Stimulated activated naive CD4-positive, alpha-beta T cell treated with Interleukin-2 at 50 U/mL for 16 hours (primary cell): ENCODE data around the gene ZGPAT.

Experiments used
- DNase-seq: peaks from one replicate; lab custom pipeline; 2025; lab: John Stamatoyannopoulos, UW

ZGPAT gene

DNA sequence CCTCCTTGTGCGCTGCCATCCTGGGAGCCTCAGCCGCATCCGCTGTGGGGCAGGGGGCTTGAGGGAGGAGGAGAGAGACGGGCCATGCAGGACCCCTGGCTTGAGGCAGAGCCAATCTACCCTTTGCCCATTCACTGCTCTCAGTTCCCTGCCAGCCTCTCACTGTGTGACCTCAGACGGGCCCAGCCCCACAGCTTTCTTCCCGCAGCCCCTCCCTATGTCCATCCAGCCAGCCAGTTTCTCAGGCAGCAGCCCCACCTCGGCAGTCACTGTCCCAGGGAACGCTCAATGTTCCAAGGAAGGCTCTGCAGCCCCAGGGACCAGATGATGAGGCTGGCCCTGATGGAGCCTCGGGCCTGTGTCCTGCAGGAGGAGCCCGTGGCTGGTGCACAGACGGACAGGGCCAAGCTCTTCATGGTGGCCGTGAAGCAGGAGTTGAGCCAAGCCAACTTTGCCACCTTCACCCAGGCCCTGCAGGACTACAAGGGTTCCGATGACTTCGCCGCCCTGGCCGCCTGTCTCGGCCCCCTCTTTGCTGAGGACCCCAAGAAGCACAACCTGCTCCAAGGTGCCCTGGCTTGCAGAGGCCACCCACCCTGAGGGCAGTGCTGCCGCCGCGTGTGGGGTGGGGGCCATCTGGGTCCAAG lies 15.3 kb upstream of the ZGPAT start:
- no peak for DNase-seq

DNA sequence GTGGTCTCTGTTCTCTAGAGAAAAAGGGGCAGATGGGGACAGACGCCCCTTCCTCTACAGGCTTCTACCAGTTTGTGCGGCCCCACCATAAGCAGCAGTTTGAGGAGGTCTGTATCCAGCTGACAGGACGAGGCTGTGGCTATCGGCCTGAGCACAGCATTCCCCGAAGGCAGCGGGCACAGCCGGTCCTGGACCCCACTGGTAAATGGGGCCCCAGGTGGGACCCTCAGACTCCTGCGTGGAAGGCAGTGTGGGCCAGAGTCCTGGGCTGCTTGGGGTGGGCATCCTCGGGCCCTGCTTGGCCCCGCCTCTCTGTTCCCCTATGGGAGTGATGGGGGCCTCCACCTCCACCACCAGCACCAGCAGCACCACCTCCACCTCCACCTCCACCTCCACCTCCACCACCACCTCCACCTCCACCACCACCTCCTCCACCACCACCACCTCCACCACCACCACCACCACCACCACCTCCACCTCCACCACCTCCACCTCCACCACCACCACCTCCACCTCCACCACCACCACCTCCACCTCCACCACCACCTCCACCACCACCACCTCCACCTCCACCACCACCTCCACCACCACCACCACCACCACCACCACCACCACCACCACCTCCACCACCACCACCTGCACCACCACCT lies 14.6 kb upstream of the ZGPAT start:
- DNase-seq, result no peak

DNA sequence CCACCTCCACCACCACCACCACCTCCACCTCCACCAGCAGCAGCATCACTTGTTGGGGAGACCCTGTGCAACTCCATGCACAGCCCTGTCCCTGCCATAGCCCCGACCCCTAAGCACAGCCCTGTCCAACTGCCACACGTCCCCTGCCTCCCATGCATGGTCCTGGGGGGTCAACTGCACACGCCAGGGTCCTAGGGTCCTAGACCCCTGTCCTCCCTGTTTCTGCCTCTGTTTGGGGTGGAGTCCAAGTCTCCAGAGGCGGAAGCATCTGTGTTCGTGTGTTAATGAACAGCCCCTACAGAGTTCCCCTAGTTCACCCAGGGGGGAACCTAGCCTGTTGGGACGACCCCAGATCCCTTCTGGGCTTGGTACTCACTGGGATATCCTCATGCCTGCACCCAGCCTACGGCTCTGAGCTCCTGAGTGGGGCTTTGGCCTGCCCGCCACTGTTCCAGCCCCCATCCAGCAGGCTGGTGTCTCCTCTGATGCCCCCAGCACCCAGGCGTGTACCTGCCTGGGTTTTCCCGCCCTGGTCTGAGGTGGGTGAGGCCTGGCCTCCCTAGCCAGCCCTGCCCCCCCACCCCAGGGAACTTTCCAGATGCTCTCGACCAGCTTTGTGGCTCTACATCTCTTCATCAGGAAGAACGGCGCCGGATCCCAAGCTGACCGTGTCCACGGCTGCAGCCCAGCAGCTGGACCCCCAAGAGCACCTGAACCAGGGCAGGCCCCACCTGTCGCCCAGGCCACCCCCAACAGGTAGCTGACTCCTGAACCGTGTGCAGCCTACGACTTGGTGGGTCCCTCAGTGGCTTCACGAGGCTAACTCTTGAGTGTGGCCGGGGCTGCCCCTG lies 13.9 kb upstream of the ZGPAT start:
- DNase-seq, result no peak

DNA sequence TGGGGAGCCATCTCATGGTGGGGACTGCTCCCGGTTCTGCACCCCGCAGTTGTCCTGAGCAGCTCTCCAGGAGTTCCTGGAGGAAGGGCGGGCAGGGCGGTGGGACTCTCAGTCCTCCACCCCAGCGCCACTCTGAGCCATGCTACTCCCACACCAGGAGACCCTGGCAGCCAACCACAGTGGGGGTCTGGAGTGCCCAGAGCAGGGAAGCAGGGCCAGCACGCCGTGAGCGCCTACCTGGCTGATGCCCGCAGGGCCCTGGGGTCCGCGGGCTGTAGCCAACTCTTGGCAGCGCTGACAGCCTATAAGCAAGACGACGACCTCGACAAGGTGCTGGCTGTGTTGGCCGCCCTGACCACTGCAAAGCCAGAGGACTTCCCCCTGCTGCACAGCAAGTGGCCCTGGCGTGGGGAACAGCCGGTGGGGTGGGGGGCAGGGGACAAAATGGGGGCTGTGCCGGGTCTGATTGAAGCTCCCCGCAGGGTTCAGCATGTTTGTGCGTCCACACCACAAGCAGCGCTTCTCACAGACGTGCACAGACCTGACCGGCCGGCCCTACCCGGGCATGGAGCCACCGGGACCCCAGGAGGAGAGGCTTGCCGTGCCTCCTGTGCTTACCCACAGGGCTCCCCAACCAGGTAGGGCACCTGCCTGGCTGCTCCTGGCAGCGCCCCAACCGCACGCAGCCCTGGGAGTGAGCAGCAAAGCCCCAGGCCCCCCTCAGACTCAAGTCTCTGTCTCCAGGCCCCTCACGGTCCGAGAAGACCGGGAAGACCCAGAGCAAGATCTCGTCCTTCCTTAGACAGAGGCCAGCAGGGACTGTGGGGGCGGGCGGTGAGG lies 13.0 kb upstream of the ZGPAT start:
- DNase-seq, result no peak

DNA sequence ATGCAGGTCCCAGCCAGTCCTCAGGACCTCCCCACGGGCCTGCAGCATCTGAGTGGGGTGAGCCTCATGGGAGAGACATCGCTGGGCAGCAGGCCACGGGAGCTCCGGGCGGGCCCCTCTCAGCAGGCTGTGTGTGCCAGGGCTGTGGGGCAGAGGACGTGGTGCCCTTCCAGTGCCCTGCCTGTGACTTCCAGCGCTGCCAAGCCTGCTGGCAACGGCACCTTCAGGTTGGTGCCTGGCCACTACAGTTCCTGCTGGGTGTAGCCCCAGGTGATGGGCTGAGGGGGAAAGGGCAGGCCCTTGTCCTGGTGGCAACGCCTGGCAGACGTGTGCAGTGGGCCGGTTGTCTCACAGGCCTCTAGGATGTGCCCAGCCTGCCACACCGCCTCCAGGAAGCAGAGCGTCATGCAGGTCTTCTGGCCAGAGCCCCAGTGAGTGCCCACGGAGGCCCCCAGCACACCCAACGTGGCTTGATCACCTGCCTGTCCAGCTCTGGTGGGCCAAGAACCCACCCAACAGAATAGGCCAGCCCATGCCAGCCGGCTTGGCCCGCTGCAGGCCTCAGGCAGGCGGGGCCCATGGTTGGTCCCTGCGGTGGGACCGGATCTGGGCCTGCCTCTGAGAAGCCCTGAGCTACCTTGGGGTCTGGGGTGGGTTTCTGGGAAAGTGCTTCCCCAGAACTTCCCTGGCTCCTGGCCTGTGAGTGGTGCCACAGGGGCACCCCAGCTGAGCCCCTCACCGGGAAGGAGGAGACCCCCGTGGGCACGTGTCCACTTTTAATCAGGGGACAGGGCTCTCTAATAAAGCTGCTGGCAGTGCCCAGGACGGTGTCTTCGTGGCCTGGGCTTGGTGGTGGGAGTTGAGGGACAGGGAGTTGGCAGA lies 12.2 kb upstream of the ZGPAT start:
- no peak for DNase-seq

DNA sequence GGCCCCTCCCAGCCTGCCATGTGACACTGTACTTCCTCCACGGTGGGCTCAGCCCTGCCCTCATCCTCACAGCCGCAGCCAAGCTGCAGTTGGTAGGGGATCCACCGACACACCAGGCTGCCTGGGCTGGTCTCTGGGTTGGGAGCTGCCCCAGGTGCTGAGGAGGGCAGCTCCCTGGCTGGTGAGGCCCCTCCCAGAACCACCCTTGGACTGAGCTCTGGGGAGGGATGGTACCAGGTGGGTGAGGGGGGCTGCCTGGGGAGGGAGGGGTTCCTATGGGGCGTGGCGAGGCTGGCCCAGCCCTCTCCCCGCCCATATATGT lies 11.6 kb upstream of the ZGPAT start:
- DNase-seq, result no peak

DNA sequence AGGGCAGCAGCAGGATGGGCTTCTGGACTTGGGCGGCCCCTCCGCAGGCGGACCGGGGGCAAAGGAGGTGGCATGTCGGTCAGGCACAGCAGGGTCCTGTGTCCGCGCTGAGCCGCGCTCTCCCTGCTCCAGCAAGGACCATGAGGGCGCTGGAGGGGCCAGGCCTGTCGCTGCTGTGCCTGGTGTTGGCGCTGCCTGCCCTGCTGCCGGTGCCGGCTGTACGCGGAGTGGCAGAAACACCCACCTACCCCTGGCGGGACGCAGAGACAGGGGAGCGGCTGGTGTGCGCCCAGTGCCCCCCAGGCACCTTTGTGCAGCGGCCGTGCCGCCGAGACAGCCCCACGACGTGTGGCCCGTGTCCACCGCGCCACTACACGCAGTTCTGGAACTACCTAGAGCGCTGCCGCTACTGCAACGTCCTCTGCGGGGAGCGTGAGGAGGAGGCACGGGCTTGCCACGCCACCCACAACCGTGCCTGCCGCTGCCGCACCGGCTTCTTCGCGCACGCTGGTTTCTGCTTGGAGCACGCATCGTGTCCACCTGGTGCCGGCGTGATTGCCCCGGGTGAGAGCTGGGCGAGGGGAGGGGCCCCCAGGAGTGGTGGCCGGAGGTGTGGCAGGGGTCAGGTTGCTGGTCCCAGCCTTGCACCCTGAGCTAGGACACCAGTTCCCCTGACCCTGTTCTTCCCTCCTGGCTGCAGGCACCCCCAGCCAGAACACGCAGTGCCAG lies 11.0 kb upstream of the ZGPAT start, which contains the start of gene TNFRSF6B:
TNFRSF6B (plus strand) TSS at position 25 of the 729 bp plus-strand sequence; CDS start at position 141, 116 bp downstream.
- DNase-seq, result no peak

DNA sequence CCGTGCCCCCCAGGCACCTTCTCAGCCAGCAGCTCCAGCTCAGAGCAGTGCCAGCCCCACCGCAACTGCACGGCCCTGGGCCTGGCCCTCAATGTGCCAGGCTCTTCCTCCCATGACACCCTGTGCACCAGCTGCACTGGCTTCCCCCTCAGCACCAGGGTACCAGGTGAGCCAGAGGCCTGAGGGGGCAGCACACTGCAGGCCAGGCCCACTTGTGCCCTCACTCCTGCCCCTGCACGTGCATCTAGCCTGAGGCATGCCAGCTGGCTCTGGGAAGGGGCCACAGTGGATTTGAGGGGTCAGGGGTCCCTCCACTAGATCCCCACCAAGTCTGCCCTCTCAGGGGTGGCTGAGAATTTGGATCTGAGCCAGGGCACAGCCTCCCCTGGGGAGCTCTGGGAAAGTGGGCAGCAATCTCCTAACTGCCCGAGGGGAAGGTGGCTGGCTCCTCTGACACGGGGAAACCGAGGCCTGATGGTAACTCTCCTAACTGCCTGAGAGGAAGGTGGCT lies 10.4 kb upstream of the ZGPAT start:
- DNase-seq, result no peak

DNA sequence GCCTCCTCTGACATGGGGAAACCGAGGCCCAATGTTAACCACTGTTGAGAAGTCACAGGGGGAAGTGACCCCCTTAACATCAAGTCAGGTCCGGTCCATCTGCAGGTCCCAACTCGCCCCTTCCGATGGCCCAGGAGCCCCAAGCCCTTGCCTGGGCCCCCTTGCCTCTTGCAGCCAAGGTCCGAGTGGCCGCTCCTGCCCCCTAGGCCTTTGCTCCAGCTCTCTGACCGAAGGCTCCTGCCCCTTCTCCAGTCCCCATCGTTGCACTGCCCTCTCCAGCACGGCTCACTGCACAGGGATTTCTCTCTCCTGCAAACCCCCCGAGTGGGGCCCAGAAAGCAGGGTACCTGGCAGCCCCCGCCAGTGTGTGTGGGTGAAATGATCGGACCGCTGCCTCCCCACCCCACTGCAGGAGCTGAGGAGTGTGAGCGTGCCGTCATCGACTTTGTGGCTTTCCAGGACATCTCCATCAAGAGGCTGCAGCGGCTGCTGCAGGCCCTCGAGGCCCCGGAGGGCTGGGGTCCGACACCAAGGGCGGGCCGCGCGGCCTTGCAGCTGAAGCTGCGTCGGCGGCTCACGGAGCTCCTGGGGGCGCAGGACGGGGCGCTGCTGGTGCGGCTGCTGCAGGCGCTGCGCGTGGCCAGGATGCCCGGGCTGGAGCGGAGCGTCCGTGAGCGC lies 9.8 kb upstream of the ZGPAT start:
- no peak for DNase-seq

DNA sequence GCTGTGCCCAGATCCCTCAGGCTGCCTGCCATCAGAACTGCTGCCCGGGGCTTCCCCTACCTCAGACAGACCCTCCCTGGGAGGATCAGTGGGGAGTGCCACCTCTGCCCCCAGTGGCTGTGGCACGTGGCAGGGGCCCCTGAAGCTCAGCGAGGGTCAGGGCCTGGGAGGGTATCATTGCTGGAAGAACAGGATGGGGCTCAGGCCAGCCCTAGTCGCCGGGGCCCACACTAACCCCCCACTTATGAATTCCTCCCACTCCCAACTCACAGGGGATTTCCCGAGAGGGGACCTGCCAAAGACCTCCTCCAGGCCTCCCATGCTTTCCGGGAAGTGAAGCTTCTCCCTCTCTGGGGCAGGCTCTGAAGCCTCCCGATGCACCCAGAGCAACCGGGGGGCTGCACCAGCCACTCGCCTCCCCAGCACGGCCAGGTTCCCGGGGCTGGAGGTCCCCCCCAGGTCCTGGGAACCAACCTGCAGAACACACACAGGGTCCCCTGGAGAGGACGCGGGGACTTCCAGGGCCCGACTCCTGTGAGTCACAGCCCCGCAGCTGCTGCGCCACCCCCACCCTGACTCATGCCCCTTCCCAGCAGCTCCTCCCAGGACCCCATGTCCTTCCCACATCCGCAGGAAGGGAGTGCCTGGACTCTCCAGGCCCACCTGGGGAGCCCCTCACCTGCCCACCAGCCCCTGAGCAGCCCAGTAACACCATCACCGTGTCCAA lies 8.9 kb upstream of the ZGPAT start:
- DNase-seq, result peak; percentile 55

DNA sequence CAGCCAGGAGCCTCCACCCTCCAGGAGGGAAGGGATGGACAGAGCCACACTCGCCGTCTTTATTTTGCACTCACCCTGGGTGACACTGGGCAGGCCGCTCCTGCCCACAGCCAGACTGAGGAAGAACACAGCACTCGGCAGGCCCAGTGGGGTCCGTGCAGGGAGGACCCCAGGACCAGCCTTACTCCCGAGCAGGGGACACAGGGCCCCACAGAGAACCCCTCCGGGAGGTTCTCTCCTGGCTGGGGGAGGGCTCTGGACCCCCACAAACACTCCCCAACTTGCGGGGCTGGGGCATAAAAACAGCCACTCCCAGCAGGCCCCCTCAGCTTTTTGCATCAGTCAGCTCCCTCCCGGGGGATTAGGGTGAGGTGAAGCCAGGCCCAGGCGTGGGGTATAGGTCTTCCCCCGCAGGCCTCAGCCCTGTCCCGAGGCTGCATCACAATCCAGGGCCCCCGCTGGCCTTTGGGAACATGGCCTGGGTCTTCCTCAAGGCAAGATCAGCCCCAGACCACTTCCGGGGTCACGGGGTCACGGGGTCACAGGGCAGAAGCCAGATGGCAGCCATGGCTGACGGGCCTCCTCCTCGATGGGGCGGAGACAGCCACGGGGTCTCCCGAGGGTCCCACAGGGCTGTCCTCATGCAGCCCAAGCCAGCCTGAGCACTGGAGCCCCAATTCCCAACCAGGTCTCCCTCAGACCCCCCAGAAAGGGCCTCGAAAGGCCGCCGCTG lies 8.2 kb upstream of the ZGPAT start:
- no peak for DNase-seq

DNA sequence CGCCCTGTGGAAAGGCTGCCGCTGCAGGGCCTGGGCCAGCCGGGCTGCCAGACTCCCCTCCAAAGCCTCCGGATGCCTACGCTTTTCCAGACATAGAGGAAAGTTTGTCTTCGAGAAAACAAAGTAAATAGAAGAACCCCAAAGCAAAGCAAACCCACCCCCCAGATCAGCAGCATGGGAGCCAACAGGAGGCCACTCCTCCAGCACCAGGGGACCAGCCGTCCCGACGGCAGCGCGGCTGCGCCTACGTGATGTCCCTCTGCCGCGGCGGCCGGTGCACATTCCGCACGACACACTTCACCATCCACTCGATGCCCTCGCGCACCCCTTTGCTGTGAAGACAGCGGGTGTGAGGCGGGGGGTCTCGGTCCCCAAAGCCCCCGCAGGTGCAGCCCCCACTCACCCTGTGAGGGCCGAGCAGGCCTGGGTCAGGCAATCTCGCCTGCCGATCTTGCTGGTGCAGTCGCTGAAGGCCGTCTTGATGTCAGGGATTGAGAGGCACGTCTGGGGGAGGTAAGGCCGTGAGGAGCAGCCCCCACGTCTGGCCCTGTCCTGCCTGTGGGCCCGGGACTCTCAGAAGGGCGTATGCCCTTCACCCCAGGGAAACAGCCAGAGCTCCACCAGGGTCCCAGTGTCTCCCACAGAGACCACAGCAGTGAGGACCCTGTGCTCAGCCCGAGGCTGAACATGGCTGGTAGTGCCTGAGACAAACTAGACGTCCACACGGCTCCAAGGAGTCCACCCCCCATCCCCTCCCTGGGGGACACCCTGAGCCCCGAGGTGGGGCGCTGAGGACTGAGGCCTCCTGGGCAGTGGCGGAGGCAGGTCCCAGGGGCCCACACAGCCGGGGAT lies 7.4 kb upstream of the ZGPAT start:
- no peak for DNase-seq

DNA sequence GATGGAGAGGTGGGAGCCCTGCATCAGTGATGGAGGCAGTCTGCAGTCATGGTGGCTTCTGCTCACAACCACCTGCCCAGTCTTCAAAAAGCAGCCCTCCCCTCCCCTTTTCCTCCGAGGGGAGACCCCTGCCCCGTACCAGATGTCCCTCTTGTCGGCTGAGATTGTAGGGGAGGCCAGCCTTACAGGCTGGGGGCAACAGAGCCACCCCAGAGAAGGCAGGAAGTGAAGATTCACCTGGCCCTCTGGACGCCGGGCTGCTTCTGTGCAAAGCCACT lies 6.8 kb upstream of the ZGPAT start:
- no peak for DNase-seq

DNA sequence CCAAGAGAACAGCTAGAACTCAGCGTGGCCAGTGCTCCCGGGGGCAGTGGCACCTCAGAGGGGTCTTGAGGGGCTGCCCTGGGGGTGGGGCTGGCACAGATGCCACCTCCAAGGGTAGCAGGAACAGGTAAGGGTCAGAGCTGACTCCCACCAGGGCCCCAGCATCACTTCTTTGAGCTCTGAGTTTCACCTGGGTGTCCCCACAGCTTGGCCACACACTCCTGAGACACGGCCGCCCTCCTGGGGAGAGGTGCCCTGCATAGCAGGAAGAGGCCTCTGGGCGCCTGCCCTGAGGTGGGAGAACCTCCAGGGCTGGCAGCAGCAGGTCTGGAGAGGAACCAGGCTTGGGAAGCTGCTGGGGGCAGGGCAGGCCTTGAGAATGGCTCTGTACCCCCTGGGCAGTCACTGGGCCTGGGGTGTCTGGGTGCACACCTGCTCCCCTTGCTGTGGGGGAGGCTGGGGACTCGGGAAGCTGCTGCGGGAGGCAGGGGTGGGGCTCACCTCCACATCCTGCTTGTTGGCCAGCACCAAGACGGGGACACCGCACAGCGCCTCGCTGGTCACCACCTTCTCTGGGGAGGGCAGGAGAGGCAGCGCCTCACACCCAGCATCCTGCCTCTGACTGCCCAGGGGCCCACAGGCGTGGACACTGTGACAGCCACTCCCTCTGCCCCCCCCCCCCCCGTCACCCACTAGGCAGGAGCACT lies 6.4 kb upstream of the ZGPAT start:
- DNase-seq, result no peak

DNA sequence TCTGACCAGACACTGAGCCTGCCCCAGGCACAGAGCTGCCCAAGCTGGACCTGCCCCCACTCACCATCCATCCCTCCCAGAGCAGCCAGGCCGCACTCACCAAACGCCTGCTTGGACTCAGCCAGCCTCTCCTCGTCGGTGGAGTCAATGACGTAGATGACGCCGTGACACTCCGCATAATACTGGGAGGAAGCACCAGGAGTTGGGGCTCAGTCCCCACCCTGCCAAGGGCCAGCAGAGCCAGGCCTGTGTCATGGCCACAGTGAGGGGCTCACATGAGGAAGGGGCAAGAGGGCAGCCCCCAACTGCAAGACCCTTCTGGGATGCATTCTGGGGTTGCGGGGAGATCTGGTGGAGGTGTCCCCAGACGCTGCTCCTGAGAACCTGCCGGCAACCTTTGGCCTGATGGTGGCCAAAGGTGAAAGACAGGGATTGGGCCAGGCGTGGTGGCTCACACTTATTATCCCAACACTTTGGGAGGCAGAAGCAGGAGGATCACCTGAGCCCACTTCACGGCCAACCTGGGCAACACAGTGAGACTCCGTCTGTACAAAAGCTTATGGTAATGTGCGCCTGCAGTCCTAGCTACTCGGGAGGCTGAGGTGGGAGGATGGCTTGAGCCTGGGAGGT lies 5.7 kb upstream of the ZGPAT start:
- DNase-seq, result no peak

DNA sequence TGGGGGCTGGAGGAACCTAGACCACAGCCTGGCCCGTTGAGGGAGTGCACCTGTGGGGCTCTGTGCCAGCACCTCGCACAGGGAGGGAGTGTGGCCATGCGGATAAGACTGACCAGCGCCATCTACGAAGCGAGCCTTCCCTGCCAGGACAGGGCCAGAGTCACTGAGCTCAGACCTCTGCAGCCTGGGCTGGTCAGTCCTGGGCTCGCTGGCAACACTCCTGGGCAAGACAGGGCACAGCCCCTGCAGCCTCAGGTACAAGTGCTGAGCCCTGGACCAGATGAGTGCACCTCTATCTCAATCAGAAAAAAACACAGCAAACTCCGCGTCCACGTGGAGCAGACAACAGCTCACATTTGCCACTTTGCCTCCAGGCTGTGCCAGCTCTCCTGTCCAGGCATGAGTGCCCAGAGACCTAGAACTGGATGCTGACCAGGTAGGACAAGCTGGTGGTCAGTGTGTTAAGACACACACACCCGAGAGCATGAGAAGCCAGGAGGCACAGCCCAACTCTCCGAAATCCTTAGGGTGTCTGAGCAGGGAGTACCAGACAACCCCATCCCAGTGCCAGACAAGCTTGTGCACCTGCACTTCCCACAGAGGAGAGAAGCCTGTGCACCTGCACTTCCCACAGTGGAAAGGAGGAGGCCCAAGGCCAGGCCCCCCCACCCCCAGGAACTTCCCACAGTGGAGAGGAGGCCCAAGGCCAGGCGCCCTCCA lies 4.9 kb upstream of the ZGPAT start:
- DNase-seq, result no peak
